Measurements from ENCODE around the gene GLP2R. TPM values are rescaled to one million over a fixed set of nuclear protein-coding genes. Genes with fewer than 3 reads are reported as not detected.

The GLP2R gene
- total RNA-seq, 1 experiment from 2014 or later = 0.08 TPM

DNA sequence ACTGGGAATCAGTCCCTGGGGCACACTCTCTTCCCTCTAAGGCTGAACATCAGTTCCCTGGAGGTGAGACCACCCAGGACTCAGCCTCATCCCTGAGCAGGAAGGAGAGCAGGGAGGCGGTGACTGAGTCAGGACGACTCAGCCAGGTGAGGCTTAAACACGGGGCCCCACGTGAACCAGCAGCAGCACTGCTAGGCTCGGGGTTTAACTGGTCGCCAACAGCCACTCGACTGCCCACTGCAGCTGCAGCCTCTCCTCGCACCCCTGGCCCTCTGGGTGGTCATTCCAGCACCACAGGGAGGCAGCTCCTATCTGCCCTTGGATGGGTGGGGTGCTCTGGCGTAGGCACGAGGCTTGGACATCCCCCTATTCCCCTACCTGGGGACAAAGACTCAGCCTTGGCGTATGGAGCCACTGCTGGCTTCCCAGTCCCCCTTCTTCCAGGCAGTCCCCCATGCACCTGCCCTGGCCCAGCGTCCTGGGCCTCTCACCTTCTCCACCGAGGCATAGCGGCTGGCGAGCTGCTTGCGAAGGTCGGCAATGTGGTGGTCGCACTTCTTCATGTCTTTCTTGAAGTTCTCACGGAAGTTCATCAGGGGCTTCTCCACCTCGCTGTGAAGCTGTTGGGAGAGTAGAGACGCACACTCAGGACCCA lies 100.6 kb downstream of the GLP2R start:
- in situ Hi-C loops (cut with HindIII; ENCODE audit: low pct_unique_long_range_greater_than_20kb, low sequenced_read_pairs) (no loop called here), intact Hi-C loops (cut with micrococcal nuclease; ENCODE audit: unreplicated experiment) (loop anchor here (5.0 kb wide), 1 partner anchor 36 kb away; no protein-coding TSS in a partner anchor)
- DNase-seq (ENCODE audit: low read depth, low spot score) (no peak), ATAC-seq (no peak)
- ChIA-PET CTCF (no interaction called here), POLR2A (no interaction called here)
- H3K36me3 ChIP-seq (ENCODE audit: control insufficient read depth, insufficient read depth, low read length) = no peaks in the 10 kb centered on the region
- H3K27ac ChIP-seq (ENCODE audit: low read length) = no peak overlapping the region
- H3K9me3 ChIP-seq (ENCODE audit: control insufficient read depth, insufficient read depth, low read depth, low read length) = no peaks in the 10 kb centered on the region
- no peaks in the 10 kb centered on the region for H3K4me1 ChIP-seq (ENCODE audit: control insufficient read depth, insufficient read depth, low read length)
- no TSS peak for BruUV-seq (replicated peaks)
- H3K4me3 ChIP-seq (ENCODE audit: low read depth in 2 of 2, low read length in 2 of 2) = no peak overlapping the region
- H3K27me3 ChIP-seq (ENCODE audit: control insufficient read depth, insufficient read depth, low read length) = peaks cover 8% of the 10 kb centered on the region
- TF ChIP-seq, protein P1, sequence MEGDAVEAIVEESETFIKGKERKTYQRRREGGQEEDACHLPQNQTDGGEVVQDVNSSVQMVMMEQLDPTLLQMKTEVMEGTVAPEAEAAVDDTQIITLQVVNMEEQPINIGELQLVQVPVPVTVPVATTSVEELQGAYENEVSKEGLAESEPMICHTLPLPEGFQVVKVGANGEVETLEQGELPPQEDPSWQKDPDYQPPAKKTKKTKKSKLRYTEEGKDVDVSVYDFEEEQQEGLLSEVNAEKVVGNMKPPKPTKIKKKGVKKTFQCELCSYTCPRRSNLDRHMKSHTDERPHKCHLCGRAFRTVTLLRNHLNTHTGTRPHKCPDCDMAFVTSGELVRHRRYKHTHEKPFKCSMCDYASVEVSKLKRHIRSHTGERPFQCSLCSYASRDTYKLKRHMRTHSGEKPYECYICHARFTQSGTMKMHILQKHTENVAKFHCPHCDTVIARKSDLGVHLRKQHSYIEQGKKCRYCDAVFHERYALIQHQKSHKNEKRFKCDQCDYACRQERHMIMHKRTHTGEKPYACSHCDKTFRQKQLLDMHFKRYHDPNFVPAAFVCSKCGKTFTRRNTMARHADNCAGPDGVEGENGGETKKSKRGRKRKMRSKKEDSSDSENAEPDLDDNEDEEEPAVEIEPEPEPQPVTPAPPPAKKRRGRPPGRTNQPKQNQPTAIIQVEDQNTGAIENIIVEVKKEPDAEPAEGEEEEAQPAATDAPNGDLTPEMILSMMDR (IDR thresholded peaks at IDR 0.05) = no peak
- no peak for TF ChIP-seq SIN3A (IDR thresholded peaks at IDR 0.05; ENCODE audit: borderline replicate concordance, insufficient read depth, low read depth, low read length)
- TF ChIP-seq, protein P2, sequence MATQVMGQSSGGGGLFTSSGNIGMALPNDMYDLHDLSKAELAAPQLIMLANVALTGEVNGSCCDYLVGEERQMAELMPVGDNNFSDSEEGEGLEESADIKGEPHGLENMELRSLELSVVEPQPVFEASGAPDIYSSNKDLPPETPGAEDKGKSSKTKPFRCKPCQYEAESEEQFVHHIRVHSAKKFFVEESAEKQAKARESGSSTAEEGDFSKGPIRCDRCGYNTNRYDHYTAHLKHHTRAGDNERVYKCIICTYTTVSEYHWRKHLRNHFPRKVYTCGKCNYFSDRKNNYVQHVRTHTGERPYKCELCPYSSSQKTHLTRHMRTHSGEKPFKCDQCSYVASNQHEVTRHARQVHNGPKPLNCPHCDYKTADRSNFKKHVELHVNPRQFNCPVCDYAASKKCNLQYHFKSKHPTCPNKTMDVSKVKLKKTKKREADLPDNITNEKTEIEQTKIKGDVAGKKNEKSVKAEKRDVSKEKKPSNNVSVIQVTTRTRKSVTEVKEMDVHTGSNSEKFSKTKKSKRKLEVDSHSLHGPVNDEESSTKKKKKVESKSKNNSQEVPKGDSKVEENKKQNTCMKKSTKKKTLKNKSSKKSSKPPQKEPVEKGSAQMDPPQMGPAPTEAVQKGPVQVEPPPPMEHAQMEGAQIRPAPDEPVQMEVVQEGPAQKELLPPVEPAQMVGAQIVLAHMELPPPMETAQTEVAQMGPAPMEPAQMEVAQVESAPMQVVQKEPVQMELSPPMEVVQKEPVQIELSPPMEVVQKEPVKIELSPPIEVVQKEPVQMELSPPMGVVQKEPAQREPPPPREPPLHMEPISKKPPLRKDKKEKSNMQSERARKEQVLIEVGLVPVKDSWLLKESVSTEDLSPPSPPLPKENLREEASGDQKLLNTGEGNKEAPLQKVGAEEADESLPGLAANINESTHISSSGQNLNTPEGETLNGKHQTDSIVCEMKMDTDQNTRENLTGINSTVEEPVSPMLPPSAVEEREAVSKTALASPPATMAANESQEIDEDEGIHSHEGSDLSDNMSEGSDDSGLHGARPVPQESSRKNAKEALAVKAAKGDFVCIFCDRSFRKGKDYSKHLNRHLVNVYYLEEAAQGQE (IDR thresholded peaks at IDR 0.05; ENCODE audit: insufficient read depth in 1 of 2, low read depth in 2 of 2, low read length in 1 of 2) = no peak
- no peak for TF ChIP-seq TCF7L2 (IDR thresholded peaks at IDR 0.05; ENCODE audit: low read depth, low read length)
- no peak for TF ChIP-seq POLR2AphosphoS5 (IDR thresholded peaks at IDR 0.05; ENCODE audit: low read depth, low read length)

DNA sequence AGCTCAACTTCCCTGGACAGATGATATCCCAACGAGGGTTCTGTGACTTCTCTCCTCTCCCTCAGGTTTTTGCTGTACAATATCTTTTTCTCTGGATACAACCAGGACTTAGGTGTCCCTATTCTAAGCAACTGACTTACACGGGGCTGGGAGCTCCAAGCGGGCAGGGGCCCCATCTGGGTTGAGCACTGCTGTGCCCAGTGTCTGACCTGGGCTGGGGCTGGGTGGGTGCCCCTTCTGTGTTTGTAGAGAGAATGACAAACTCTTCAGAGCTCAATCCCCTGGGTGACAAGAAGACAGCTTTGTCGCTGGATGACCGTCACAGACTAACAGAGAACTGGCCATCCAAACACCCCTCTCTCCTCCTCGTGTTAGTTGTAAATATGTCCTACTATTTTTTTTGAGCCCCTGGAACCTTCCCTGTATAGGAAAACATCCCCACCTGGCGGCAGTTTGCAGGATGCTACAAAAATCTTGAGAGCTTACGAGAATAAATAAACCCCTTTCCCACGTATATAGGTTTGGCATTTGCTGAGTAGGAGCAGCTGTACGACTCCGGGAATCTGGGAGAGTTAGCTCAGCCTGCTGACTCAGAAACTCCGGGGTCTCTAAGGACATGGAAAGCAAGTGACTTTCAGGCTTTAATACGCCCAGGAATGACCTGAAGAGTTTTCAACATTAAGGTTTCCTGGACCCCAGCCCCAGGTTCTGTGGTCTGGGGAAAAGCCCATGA lies 103.0 kb downstream of the GLP2R start:
- in situ Hi-C loops (cut with HindIII; ENCODE audit: low pct_unique_long_range_greater_than_20kb, low sequenced_read_pairs) = no loop called here

More for the DNA sequence above, 103.0 kb downstream of the GLP2R start:
- no peak for DNase-seq (ENCODE audit: low read depth, low spot score)
- H3K4me3 ChIP-seq (ENCODE audit: low read depth in 2 of 2, low read length in 2 of 2) = no peak overlapping the region
- BruUV-seq (replicated peaks) = no TSS peak
- peak; percentile 71 for ATAC-seq
- CTCF ChIA-PET = interaction anchor here (0.6 kb wide), 2 partner anchors 79 to 106 kb away, joined by 4 to 12 read pairs; no protein-coding TSS in a partner anchor
- H3K36me3 ChIP-seq (ENCODE audit: control insufficient read depth, insufficient read depth, low read length) = no peaks in the 10 kb centered on the region
- POLR2A ChIA-PET = no interaction called here
- TF ChIP-seq, protein P1 (IDR thresholded peaks at IDR 0.05) = peak; percentile 75
- TF ChIP-seq TCF7L2 (IDR thresholded peaks at IDR 0.05; ENCODE audit: low read depth, low read length) = no peak
- H3K4me1 ChIP-seq (ENCODE audit: control insufficient read depth, insufficient read depth, low read length) = no peaks in the 10 kb centered on the region
- H3K27me3 ChIP-seq (ENCODE audit: control insufficient read depth, insufficient read depth, low read length) = peaks cover 12% of the 10 kb centered on the region
- no peak overlapping the region for H3K27ac ChIP-seq (ENCODE audit: low read length)
- no peaks in the 10 kb centered on the region for H3K9me3 ChIP-seq (ENCODE audit: control insufficient read depth, insufficient read depth, low read depth, low read length)
- intact Hi-C loops (cut with micrococcal nuclease; ENCODE audit: unreplicated experiment) = loop anchor here (5.0 kb wide), 1 partner anchor 34 kb away; no protein-coding TSS in a partner anchor

Data from Panc1 (cell line).